ENCODE data around the gene SPECC1.
"Not testable (repeated sequence)": the region's sequence is repeated elsewhere in the genome, so short reads cannot be mapped to it uniquely, and the experiment has no call there.

Gene SPECC1

DNA sequence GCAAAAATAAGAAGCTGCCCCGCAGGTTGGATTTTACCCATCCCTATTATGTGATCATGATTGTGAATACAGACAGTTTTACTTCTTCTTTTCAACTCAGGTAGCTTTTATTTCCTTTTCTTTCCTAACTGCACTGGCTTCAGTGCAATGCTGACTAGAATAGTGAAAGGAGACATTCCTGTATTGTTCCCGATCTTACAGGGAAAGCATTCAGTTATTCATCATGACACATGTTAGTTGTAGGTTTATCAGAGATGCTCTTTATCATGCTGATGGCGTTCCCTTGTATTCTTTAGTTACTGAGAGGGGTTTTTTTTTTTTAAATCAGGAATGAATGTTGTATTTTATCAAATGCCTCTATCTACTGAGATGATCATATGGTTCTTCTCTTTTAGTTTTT lies 343.4 kb downstream of the SPECC1 start:
- not testable (repeated sequence) for FAIRE-seq; DNase-seq (ENCODE audit: insufficient read length, low spot score)

DNA sequence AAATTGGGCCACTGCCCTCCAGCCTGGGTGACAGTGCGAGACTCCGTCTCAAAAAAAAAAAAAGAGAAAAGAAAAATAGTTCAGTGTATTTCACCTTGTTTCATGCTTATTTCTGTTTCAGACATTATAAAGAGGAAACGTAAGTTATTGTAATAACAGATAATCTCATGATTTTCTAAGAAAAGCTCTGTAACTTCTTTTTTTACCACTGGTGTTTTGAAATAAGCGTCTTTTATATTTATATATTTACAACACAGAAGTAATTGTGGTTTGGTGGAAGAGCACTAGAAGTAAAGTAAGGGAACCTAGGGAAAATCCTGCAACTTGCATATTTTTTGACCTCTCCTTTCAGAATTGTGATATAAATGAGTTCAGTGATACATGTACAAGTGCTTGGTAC lies 354.7 kb downstream of the SPECC1 start:
- DNase-seq (ENCODE audit: insufficient read length, low spot score); FAIRE-seq: not testable (repeated sequence)

Measured in H54 (cell line).